Testis (tissue), 3 donors: ENCODE results near the gene OR52E2. TPM values are rescaled to one million over a fixed set of nuclear protein-coding genes. Genes with fewer than 3 reads are reported as not detected.

Source experiments
- polyA plus RNA-seq: library from polyadenylated mRNA; stranded (reverse); fragments of 350-450 nt; fragmentation: Illumina TruSeq; extraction: RNeasy Lipid Tissue Mini Kit (QIAGEN cat#74804); gene quantifications from one replicate; pipeline ENCODE4 v1.2.3, GENCODE V29; 2014; ENCODE audit warnings: low read depth, low replicate concordance; ENCODE audit not compliant: insufficient read depth
- total RNA-seq, 2 donors: library from RNA; depleted of rRNA; stranded (reverse); fragments of >200 nt; gene quantifications; one replicate each; pipeline ENCODE4 v1.2.3, GENCODE V29; 2016

Gene OR52E2
- total and polyA plus RNA-seq, 3 donors from 2014 or later: 0.37 TPM; not detected in 2

Other genes starting within 250 kb of the OR52E2 start
- gene OR51F2, start 238.3 kb downstream of the OR52E2 start, total RNA-seq: not detected
- gene OR51F2, start 238.3 kb downstream of the OR52E2 start, polyA plus RNA-seq: not detected
- gene OR51S1, start 210.4 kb downstream of the OR52E2 start, total RNA-seq: under 1 TPM in 1 of 2 donors, not detected in 1; 0.31 TPM
- not detected for gene OR51S1, start 210.4 kb downstream of the OR52E2 start, polyA plus RNA-seq
- gene OR51T1, start 177.7 kb downstream of the OR52E2 start, total RNA-seq: not detected
- not detected for gene OR51T1, start 177.7 kb downstream of the OR52E2 start, polyA plus RNA-seq
- under 1 TPM; 0.24 to 0.62 TPM for gene OR51A7, start 155.8 kb downstream of the OR52E2 start, total RNA-seq
- gene OR51A7, start 155.8 kb downstream of the OR52E2 start, polyA plus RNA-seq: not detected
- gene OR51G2, start 140.3 kb downstream of the OR52E2 start, total RNA-seq: not detected
- gene OR51G2, start 140.3 kb downstream of the OR52E2 start, polyA plus RNA-seq: not detected
- gene OR51G1, start 135.3 kb downstream of the OR52E2 start, total RNA-seq: not detected
- gene OR51G1, start 135.3 kb downstream of the OR52E2 start, polyA plus RNA-seq: not detected
- not detected for gene OR51A4, start 112.0 kb downstream of the OR52E2 start, total RNA-seq
- gene OR51A4, start 112.0 kb downstream of the OR52E2 start, polyA plus RNA-seq: not detected
- gene OR51A2, start 103.9 kb downstream of the OR52E2 start, total RNA-seq: not detected
- gene OR51A2, start 103.9 kb downstream of the OR52E2 start, polyA plus RNA-seq: not detected
- not detected for gene OR51L1, start 64.8 kb downstream of the OR52E2 start, total RNA-seq
- not detected for gene OR51L1, start 64.8 kb downstream of the OR52E2 start, polyA plus RNA-seq
- not detected for gene OR52J3, start 13.1 kb downstream of the OR52E2 start, total RNA-seq
- not detected for gene OR52J3, start 13.1 kb downstream of the OR52E2 start, polyA plus RNA-seq
- gene OR52E1, start 9.9 kb upstream of the OR52E2 start, total RNA-seq: not detected
- gene OR52E1, start 9.9 kb upstream of the OR52E2 start, polyA plus RNA-seq: not detected
- gene OR52A5, start 78.7 kb upstream of the OR52E2 start, total RNA-seq: under 1 TPM; 0.37 to 0.55 TPM
- gene OR52A5, start 78.7 kb upstream of the OR52E2 start, polyA plus RNA-seq: not detected
- gene OR52A1, start 95.1 kb upstream of the OR52E2 start, total RNA-seq: under 1 TPM; 0.19 to 0.47 TPM
- not detected for gene OR52A1, start 95.1 kb upstream of the OR52E2 start, polyA plus RNA-seq
- gene OR51V1, start 141.1 kb upstream of the OR52E2 start, total RNA-seq: not detected
- gene OR51V1, start 141.1 kb upstream of the OR52E2 start, polyA plus RNA-seq: not detected
- gene HBB, start 167.4 kb upstream of the OR52E2 start, total RNA-seq: 10 to 100 TPM in 1 of 2 donors, not detected in 1; 11.8 TPM
- 55.6 TPM for gene HBB, start 167.4 kb upstream of the OR52E2 start, polyA plus RNA-seq
- not detected for gene HBD, start 174.9 kb upstream of the OR52E2 start, total RNA-seq
- not detected for gene HBD, start 174.9 kb upstream of the OR52E2 start, polyA plus RNA-seq
- not detected for gene HBG1, start 190.2 kb upstream of the OR52E2 start, total RNA-seq
- not detected for gene HBG1, start 190.2 kb upstream of the OR52E2 start, polyA plus RNA-seq
- gene HBG2, start 195.2 kb upstream of the OR52E2 start, total RNA-seq: not detected
- gene HBG2, start 195.2 kb upstream of the OR52E2 start, polyA plus RNA-seq: not detected
- gene HBE1, start 210.3 kb upstream of the OR52E2 start, total RNA-seq: under 1 TPM in 1 of 2 donors, not detected in 1; 0.87 TPM
- not detected for gene HBE1, start 210.3 kb upstream of the OR52E2 start, polyA plus RNA-seq
- gene OR51B4, start 242.3 kb upstream of the OR52E2 start, total RNA-seq: under 1 TPM in 1 of 2 donors, not detected in 1; 0.74 TPM
- not detected for gene OR51B4, start 242.3 kb upstream of the OR52E2 start, polyA plus RNA-seq